ENCODE measurements around the gene TSPAN19.

TSPAN19 gene

GRCh38 chr12:84986117-84986516 is 50.0 kb downstream of the TSPAN19 start:
- TF ChIP-seq CTCF (IDR thresholded peaks at IDR 0.05; ENCODE audit: low read depth, low read length): no peak
- no peak for TF ChIP-seq MYC (IDR thresholded peaks at IDR 0.05; ENCODE audit: low read depth, low read length)
- TF ChIP-seq, protein P1, sequence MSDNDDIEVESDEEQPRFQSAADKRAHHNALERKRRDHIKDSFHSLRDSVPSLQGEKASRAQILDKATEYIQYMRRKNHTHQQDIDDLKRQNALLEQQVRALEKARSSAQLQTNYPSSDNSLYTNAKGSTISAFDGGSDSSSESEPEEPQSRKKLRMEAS (IDR thresholded peaks at IDR 0.05; ENCODE audit: low read depth, low read length): no peak
- no peak for TF ChIP-seq POLR2A (IDR thresholded peaks at IDR 0.05; ENCODE audit: extremely low read depth, insufficient read length)
- H3K4me3 ChIP-seq (ENCODE audit: low read depth, low read length): no peak overlapping the region
- no peak for DNase-seq (ENCODE audit: low read depth)

DNA sequence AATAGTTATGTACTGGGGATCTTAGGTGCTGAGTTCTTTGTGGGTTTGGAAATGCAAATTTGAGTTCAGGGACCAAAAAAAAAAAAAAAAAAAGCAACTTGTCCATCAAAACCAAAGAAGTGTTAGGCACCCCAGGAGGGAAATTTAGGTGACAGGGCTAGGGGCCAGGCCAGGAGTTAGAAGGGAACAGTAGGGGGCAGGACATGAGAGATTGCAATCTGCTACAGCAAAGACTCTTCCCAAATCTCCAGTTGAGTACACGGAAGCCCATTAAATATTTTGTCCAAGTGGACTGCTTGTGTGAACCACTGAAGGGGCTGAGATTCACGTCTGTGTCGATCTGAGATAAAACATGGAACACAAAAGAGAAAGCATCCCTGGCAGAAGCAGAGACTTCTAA is 52.8 kb downstream of the TSPAN19 start:
- no peak overlapping the region for H3K4me3 ChIP-seq (ENCODE audit: low read depth, low read length)
- DNase-seq (ENCODE audit: low read depth): no peak
- TF ChIP-seq POLR2A (IDR thresholded peaks at IDR 0.05; ENCODE audit: extremely low read depth, insufficient read length) (no peak), MYC (IDR thresholded peaks at IDR 0.05; ENCODE audit: low read depth, low read length) (no peak), CTCF (IDR thresholded peaks at IDR 0.05; ENCODE audit: low read depth, low read length) (no peak)
- TF ChIP-seq, protein P1 (IDR thresholded peaks at IDR 0.05; ENCODE audit: low read depth, low read length): no peak

DNA sequence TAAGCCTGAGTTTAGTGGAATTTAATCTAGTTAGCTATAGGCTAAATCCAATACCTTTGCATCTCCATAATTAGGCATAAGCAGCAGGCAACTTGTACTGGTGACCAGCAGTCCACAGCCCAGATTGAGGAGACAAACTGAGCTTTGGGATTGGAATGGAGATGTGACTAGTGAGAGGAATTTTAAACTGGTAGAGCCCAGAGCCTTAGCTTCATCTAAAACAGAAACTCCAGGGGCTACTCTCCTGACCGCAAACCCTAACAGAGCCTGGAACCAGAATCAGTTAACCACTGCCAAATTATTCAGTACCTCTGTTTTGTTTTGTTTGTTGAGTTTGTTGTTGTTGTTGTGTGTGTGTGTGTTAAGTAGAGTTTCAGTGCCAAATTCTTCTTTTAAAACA is 53.2 kb downstream of the TSPAN19 start:
- TF ChIP-seq, protein P1 (IDR thresholded peaks at IDR 0.05; ENCODE audit: low read depth, low read length): no peak
- DNase-seq (ENCODE audit: low read depth): no peak

GRCh38 chr12:84978921-84979320 is 57.2 kb downstream of the TSPAN19 start:
- TF ChIP-seq CTCF (IDR thresholded peaks at IDR 0.05; ENCODE audit: low read depth, low read length): no peak
- TF ChIP-seq, protein P1 (IDR thresholded peaks at IDR 0.05; ENCODE audit: low read depth, low read length): no peak
- no peak for TF ChIP-seq POLR2A (IDR thresholded peaks at IDR 0.05; ENCODE audit: extremely low read depth, insufficient read length)
- no peak for TF ChIP-seq MYC (IDR thresholded peaks at IDR 0.05; ENCODE audit: low read depth, low read length)

More for the DNA sequence above, 53.2 kb downstream of the TSPAN19 start:
- no peak overlapping the region for H3K4me3 ChIP-seq (ENCODE audit: low read depth, low read length)

DNA sequence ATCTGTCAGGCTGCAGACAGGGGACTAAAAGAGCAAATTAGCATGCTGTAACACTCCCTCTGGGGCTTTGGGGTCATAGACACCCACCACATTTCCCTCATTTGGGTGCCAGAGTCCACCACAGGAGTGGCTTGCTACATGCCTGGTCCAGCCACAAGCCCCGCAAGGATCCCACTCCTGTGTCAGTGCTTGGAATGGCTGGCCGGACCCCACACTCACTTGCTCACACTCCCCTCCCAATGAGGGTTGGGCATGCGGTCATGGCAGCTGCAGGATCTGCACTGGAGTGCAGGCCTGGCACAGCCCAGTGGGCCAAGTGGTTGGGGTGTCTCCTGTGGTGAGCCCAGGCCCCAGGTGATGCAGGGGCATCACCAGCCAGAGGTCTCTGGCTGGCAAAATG is 59.9 kb downstream of the TSPAN19 start:
- TF ChIP-seq CTCF (IDR thresholded peaks at IDR 0.05; ENCODE audit: low read depth, low read length): no peak
- TF ChIP-seq MYC (IDR thresholded peaks at IDR 0.05; ENCODE audit: low read depth, low read length): no peak
- TF ChIP-seq, protein P1 (IDR thresholded peaks at IDR 0.05; ENCODE audit: low read depth, low read length): no peak
- no peak for TF ChIP-seq POLR2A (IDR thresholded peaks at IDR 0.05; ENCODE audit: extremely low read depth, insufficient read length)
- H3K4me3 ChIP-seq (ENCODE audit: low read depth, low read length): no peak overlapping the region
- no peak for DNase-seq (ENCODE audit: low read depth)

More at GRCh38 chr12:84978921-84979320, 57.2 kb downstream of the TSPAN19 start:
- DNase-seq (ENCODE audit: low read depth): no peak
- H3K4me3 ChIP-seq (ENCODE audit: low read depth, low read length): no peak overlapping the region

- DNase-seq (ENCODE audit: low read depth): no peak
- H3K4me3 ChIP-seq (ENCODE audit: low read depth, low read length): no peak overlapping the region
- TF ChIP-seq CTCF (IDR thresholded peaks at IDR 0.05; ENCODE audit: low read depth, low read length) (no peak), MYC (IDR thresholded peaks at IDR 0.05; ENCODE audit: low read depth, low read length) (no peak), POLR2A (IDR thresholded peaks at IDR 0.05; ENCODE audit: extremely low read depth, insufficient read length) (no peak)
- TF ChIP-seq, protein P1 (IDR thresholded peaks at IDR 0.05; ENCODE audit: low read depth, low read length): no peak
Measured at GRCh38 chr12:84974155-84974815, 61.8 kb downstream of the TSPAN19 start.
